ENCODE measurements around the gene MEF2A.

Gene MEF2A

DNA sequence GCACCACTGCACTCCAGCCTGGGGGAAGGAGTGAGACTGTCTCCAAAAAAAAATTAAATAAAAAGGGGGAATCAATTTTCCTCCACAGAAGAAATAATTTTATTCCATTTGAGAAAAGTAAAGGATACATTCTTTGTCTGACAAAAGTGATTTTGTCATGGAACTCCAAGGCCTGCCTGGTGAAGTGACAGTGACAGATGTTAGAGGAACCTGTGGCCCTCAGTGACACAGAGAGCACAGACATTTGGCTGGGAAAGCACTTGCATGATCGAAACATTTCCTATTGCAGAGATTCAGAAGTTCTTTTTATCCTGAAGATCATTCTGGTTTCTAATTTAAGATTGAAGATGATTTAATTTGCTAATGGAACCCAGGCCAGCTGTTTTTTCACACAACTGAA is 161.5 kb downstream of the MEF2A start:
- Histone ChIP-seq H3K4me3 (ENCODE audit: low read depth in 1 of 2, low read length in 2 of 2) (no peak overlapping the region), H3K27me3 (ENCODE audit: insufficient read depth, low read length, poor library complexity) (no peaks in the 10 kb centered on the region), H3K79me2 (ENCODE audit: insufficient read depth, low read length) (peaks cover 9% of the 10 kb centered on the region; the same call in 1 of the 2 replicates), H3K9ac (ENCODE audit: low read depth, low read length) (no peak overlapping the region), H3K9me3 (ENCODE audit: insufficient read depth, low read length, severe bottlenecking) (no peaks in the 10 kb centered on the region), H2AFZ (ENCODE audit: low read depth, low read length) (no peak overlapping the region), H3K27ac (ENCODE audit: low read length) (no peak overlapping the region), H3K4me1 (ENCODE audit: insufficient read depth, low read length) (peaks cover 13% of the 10 kb centered on the region), H3K36me3 (ENCODE audit: insufficient read depth, low read length) (peaks cover 20% of the 10 kb centered on the region), H4K20me1 (ENCODE audit: insufficient read depth, low read length) (no peaks in the 10 kb centered on the region), H3K4me2 (ENCODE audit: insufficient read depth, low read length) (no peak overlapping the region)
- DNase-seq (no peak), ATAC-seq (ENCODE audit: insufficient read depth, low read depth) (no peak)
- TF ChIP-seq EZH2 (IDR thresholded peaks at IDR 0.05; ENCODE audit: borderline replicate concordance, low read depth, low read length, severe bottlenecking) = no peak
- TF ChIP-seq, protein P1, sequence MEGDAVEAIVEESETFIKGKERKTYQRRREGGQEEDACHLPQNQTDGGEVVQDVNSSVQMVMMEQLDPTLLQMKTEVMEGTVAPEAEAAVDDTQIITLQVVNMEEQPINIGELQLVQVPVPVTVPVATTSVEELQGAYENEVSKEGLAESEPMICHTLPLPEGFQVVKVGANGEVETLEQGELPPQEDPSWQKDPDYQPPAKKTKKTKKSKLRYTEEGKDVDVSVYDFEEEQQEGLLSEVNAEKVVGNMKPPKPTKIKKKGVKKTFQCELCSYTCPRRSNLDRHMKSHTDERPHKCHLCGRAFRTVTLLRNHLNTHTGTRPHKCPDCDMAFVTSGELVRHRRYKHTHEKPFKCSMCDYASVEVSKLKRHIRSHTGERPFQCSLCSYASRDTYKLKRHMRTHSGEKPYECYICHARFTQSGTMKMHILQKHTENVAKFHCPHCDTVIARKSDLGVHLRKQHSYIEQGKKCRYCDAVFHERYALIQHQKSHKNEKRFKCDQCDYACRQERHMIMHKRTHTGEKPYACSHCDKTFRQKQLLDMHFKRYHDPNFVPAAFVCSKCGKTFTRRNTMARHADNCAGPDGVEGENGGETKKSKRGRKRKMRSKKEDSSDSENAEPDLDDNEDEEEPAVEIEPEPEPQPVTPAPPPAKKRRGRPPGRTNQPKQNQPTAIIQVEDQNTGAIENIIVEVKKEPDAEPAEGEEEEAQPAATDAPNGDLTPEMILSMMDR (IDR thresholded peaks at IDR 0.05; ENCODE audit: borderline replicate concordance, extremely low read depth, low read length, poor library complexity, severe bottlenecking) = no peak

DNA sequence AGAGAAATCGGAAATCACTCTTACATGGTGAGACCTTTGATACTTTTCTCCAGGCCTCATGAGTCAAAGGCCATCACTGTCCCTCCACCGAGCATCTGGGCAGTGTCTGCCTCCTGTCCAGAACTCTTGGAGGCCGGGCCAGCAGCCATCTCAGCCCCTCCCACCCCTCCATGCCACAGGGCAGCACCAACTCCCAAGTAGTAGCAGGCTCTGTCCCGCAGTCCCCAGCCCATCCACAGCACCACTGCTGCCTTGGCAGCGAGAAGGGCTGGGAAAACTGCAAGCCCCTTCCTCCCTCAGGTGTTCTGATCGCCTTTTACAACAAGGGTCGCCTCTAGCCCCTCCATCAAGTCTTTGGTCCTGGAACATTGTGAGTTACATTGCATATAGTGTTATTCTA is 161.9 kb downstream of the MEF2A start:
- Histone ChIP-seq H3K4me1 (ENCODE audit: insufficient read depth, low read length) (peaks cover 17% of the 10 kb centered on the region), H4K20me1 (ENCODE audit: insufficient read depth, low read length) (no peaks in the 10 kb centered on the region), H3K9me3 (ENCODE audit: insufficient read depth, low read length, severe bottlenecking) (no peaks in the 10 kb centered on the region), H3K4me3 (ENCODE audit: low read depth in 1 of 2, low read length in 2 of 2) (no peak overlapping the region), H2AFZ (ENCODE audit: low read depth, low read length) (no peak overlapping the region), H3K4me2 (ENCODE audit: insufficient read depth, low read length) (no peak overlapping the region), H3K36me3 (ENCODE audit: insufficient read depth, low read length) (peaks cover 20% of the 10 kb centered on the region), H3K9ac (ENCODE audit: low read depth, low read length) (no peak overlapping the region), H3K27ac (ENCODE audit: low read length) (no peak overlapping the region), H3K27me3 (ENCODE audit: insufficient read depth, low read length, poor library complexity) (no peaks in the 10 kb centered on the region), H3K79me2 (ENCODE audit: insufficient read depth, low read length) (peaks cover 13% of the 10 kb centered on the region)
- no peak for TF ChIP-seq EZH2 (IDR thresholded peaks at IDR 0.05; ENCODE audit: borderline replicate concordance, low read depth, low read length, severe bottlenecking)
- TF ChIP-seq, protein P1 (IDR thresholded peaks at IDR 0.05; ENCODE audit: borderline replicate concordance, extremely low read depth, low read length, poor library complexity, severe bottlenecking) = no peak
- ATAC-seq (ENCODE audit: insufficient read depth, low read depth) (no peak), DNase-seq (no peak)

DNA sequence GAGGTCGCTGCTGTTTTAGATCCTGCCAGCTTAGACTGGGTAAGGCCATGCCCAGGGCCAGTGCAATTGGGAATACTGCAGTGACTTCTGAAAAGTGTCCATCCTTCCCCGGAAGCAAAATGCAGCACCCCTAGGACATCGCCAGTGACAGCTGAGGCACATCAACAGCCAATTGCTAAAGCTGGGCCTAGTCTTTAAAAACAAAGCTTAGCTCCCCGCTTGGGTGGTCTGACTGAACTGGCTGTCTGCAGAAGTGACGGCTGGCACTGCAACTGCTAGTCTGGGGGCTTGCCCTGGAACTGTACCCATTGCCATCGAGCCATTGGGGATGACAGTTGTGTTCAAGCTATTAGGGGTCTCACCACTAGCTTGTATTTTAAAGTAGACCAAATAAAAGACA is 163.1 kb downstream of the MEF2A start:
- no peak for DNase-seq
- Histone ChIP-seq H4K20me1 (ENCODE audit: insufficient read depth, low read length) (no peaks in the 10 kb centered on the region), H3K79me2 (ENCODE audit: insufficient read depth, low read length) (peaks cover 17% of the 10 kb centered on the region), H3K9me3 (ENCODE audit: insufficient read depth, low read length, severe bottlenecking) (no peaks in the 10 kb centered on the region), H3K4me2 (ENCODE audit: insufficient read depth, low read length) (no peak overlapping the region), H2AFZ (ENCODE audit: low read depth, low read length) (no peak overlapping the region), H3K4me3 (ENCODE audit: low read depth in 1 of 2, low read length in 2 of 2) (no peak overlapping the region), H3K9ac (ENCODE audit: low read depth, low read length) (no peak overlapping the region), H3K27ac (ENCODE audit: low read length) (no peak overlapping the region), H3K4me1 (ENCODE audit: insufficient read depth, low read length) (peaks cover 25% of the 10 kb centered on the region), H3K27me3 (ENCODE audit: insufficient read depth, low read length, poor library complexity) (no peaks in the 10 kb centered on the region), H3K36me3 (ENCODE audit: insufficient read depth, low read length) (peaks cover 20% of the 10 kb centered on the region)
- TF ChIP-seq EZH2 (IDR thresholded peaks at IDR 0.05; ENCODE audit: borderline replicate concordance, low read depth, low read length, severe bottlenecking) = no peak
- TF ChIP-seq, protein P1 (IDR thresholded peaks at IDR 0.05; ENCODE audit: borderline replicate concordance, extremely low read depth, low read length, poor library complexity, severe bottlenecking) = no peak
- ATAC-seq (ENCODE audit: insufficient read depth, low read depth) = no peak

DNA sequence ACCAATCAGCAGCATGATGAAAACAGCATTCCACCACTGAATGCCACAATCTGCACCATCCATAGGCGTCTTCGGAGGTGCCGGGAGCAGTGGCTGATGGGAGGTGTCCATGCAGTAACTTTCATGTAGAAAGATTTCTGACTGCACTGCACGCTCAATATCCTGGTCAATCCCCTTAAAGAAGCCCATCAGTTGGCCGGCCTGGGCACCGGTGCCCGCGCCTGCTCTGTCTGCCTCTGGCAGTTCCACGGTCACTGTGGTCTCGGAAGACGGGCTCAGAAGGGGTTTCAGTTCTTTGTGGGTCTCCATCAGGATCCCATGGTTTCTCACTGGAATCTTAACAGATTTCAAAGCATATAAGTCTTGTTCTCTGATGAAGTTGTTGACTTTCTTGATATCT is 163.5 kb downstream of the MEF2A start:
- no peak overlapping the region for H3K9ac ChIP-seq (ENCODE audit: low read depth, low read length)
- H3K4me2 ChIP-seq (ENCODE audit: insufficient read depth, low read length) = no peak overlapping the region
- peaks cover 17% of the 10 kb centered on the region for H3K79me2 ChIP-seq (ENCODE audit: insufficient read depth, low read length)
- H3K27ac ChIP-seq (ENCODE audit: low read length) = no peak overlapping the region
- DNase-seq (no peak), ATAC-seq (ENCODE audit: insufficient read depth, low read depth) (no peak)
- peaks cover 25% of the 10 kb centered on the region for H3K4me1 ChIP-seq (ENCODE audit: insufficient read depth, low read length)
- H3K27me3 ChIP-seq (ENCODE audit: insufficient read depth, low read length, poor library complexity) = no peaks in the 10 kb centered on the region
- H3K4me3 ChIP-seq (ENCODE audit: low read depth in 1 of 2, low read length in 2 of 2) = no peak overlapping the region
- TF ChIP-seq, protein P1 (IDR thresholded peaks at IDR 0.05; ENCODE audit: borderline replicate concordance, extremely low read depth, low read length, poor library complexity, severe bottlenecking) = no peak
- TF ChIP-seq EZH2 (IDR thresholded peaks at IDR 0.05; ENCODE audit: borderline replicate concordance, low read depth, low read length, severe bottlenecking) = no peak
- no peak overlapping the region for H2AFZ ChIP-seq (ENCODE audit: low read depth, low read length)
- no peaks in the 10 kb centered on the region for H3K9me3 ChIP-seq (ENCODE audit: insufficient read depth, low read length, severe bottlenecking)
- H4K20me1 ChIP-seq (ENCODE audit: insufficient read depth, low read length) = no peaks in the 10 kb centered on the region
- H3K36me3 ChIP-seq (ENCODE audit: insufficient read depth, low read length) = peaks cover 20% of the 10 kb centered on the region
